OCI-LY3 (cell line): ENCODE results near the gene KLHL5.

Source experiments
- H2AFZ ChIP-seq: fragments of 200-600, 300-600 bp; shearing (Covaris generic); 2 replicates; pipeline ENCODE4 v1.6.0; 2014; ENCODE audit warnings: antibody characterized with exemption, low read depth, low read length
- H3K27ac ChIP-seq: fragments of 200-600, 300-600 bp; sonication (generic); 2 replicates; pipeline ENCODE4 v1.5.1; 2014; ENCODE audit warnings: mild to moderate bottlenecking, low read length, moderate library complexity, mixed read lengths
- H3K27me3 ChIP-seq: fragments of 200-600, 300-600 bp; sonication (generic); 2 replicates; pipeline ENCODE4 v1.6.1; 2014; ENCODE audit warnings: low read depth, low read length, mixed read lengths
- H3K36me3 ChIP-seq: fragments of 200-600, 300-600 bp; sonication (generic); replicated peaks from 2 replicates; pipeline ENCODE3; 2014; ENCODE audit warnings: low read depth, low read length, mixed read lengths
- H3K4me1 ChIP-seq: fragments of 300-600, 200-600 bp; sonication (generic); 2 replicates; pipeline ENCODE4 v1.6.1; 2014; ENCODE audit warnings: low read length, mixed read lengths
- H3K4me2 ChIP-seq: fragments of 200-600, 300-600 bp; sonication (generic); 2 replicates; pipeline ENCODE4 v1.6.1; 2014; ENCODE audit warnings: low read length, mixed read lengths
- H3K4me3 ChIP-seq: fragments of 300-600, 200-600 bp; sonication (generic); 2 replicates; pipeline ENCODE4 v1.5.1; 2014; ENCODE audit warnings: antibody characterized with exemption, mild to moderate bottlenecking, low read length, moderate library complexity
- H3K79me2 ChIP-seq: fragments of 300-600, 200-600 bp; shearing (Covaris generic); 2 replicates; pipeline ENCODE4 v1.6.1; 2014; ENCODE audit warnings: mild to moderate bottlenecking, low read length, mixed read lengths
- H3K9ac ChIP-seq: fragments of 300-600, 200-600 bp; shearing (Covaris generic); 2 replicates; pipeline ENCODE4 v1.6.0; 2014; ENCODE audit warnings: mild to moderate bottlenecking, low read length, moderate library complexity
- H3K9me3 ChIP-seq: fragments of 200-600, 300-600 bp; shearing (Covaris generic); 2 replicates; pipeline ENCODE4 v1.6.1; 2014; ENCODE audit warnings: low read length, mixed read lengths; ENCODE audit not compliant: insufficient read depth
- H4K20me1 ChIP-seq: fragments of 200-600, 300-600 bp; sonication (generic); 2 replicates; pipeline ENCODE4 v1.6.1; 2016; ENCODE audit warnings: low read length, mixed read lengths; ENCODE audit not compliant: insufficient read depth
- CTCF ChIP-seq: fragments of 200-600, 300-600 bp; sonication (generic); IDR thresholded peaks from 2 replicates; pipeline ENCODE4 v1.5.1; 2014; ENCODE audit warnings: antibody characterized with exemption, low read length, low read depth
- EZH2phosphoT487 ChIP-seq: fragments of 200-600 bp; shearing (Covaris generic); IDR thresholded peaks from 2 replicates; pipeline ENCODE4 v1.6.1; 2018; ENCODE audit warnings: antibody characterized with exemption, mixed run types, low read depth

KLHL5 gene

DNA sequence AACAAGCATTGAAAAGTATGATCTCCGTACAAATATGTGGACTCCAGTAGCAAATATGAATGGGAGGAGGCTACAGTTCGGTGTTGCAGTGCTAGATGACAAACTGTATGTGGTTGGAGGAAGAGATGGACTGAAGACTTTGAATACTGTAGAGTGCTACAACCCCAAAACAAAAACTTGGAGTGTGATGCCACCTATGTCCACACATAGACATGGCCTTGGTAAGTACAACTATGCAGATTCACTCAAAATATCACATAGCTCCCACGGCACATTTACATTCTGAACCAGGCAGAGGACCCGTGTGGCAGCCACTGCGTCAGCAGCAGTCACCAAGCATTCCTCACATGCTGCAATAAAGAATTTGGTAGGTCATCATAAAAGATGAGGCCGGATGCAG, 41.3 kb downstream of the KLHL5 start:
- Histone ChIP-seq H3K79me2 (no peaks in the 10 kb centered on the region), H3K9me3 (no peaks in the 10 kb centered on the region), H2AFZ (no peak overlapping the region), H3K36me3 (peaks cover 8% of the 10 kb centered on the region), H3K4me2 (no peak overlapping the region), H3K4me3 (no peak overlapping the region), H3K4me1 (no peaks in the 10 kb centered on the region), H3K9ac (no peak overlapping the region), H4K20me1 (no peaks in the 10 kb centered on the region), H3K27me3 (no peaks in the 10 kb centered on the region), H3K27ac (no peak overlapping the region)
- TF ChIP-seq EZH2phosphoT487 (no peak), CTCF (peak; percentile 15; the same call in 1 of the 2 replicates)

GRCh38 chr4:39104255-39104654, 42.2 kb downstream of the KLHL5 start:
- Histone ChIP-seq H2AFZ (no peak overlapping the region), H3K9ac (no peak overlapping the region), H3K4me1 (no peaks in the 10 kb centered on the region), H3K27ac (no peak overlapping the region), H3K4me3 (no peak overlapping the region), H3K79me2 (no peaks in the 10 kb centered on the region), H3K36me3 (peaks cover 8% of the 10 kb centered on the region), H3K27me3 (no peaks in the 10 kb centered on the region), H3K9me3 (no peaks in the 10 kb centered on the region), H3K4me2 (no peak overlapping the region), H4K20me1 (no peaks in the 10 kb centered on the region)
- no peak for TF ChIP-seq CTCF
- no peak for TF ChIP-seq EZH2phosphoT487

DNA sequence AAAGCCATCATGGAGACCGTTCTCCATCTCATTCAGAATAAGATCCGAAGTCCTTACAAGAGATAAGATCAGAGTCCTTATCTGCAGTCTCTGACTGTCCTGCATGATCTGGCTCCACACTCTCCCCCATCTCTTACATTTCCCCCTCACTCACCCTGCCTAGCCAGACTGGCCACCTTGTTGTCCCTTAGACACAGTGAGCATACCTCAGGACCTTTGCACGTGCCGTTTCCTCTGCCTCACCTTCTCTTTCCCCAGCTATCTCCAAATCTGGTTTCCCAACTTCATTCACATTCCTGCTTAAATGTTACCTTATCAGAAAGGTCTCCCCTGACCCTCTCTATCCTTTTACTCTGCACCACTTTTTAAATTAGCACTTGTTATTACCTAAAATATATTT, 44.0 kb downstream of the KLHL5 start:
- Histone ChIP-seq H3K4me1 (no peaks in the 10 kb centered on the region), H3K9me3 (no peaks in the 10 kb centered on the region)

GRCh38 chr4:39114436-39114835, 52.4 kb downstream of the KLHL5 start:
- H3K9me3 ChIP-seq = no peaks in the 10 kb centered on the region
- no peak overlapping the region for H3K4me3 ChIP-seq
- no peaks in the 10 kb centered on the region for H3K79me2 ChIP-seq
- no peak overlapping the region for H2AFZ ChIP-seq
- H3K4me1 ChIP-seq = no peaks in the 10 kb centered on the region
- no peaks in the 10 kb centered on the region for H4K20me1 ChIP-seq
- H3K27ac ChIP-seq = no peak overlapping the region
- no peak for TF ChIP-seq CTCF
- no peak for TF ChIP-seq EZH2phosphoT487
- H3K36me3 ChIP-seq = peaks cover 31% of the 10 kb centered on the region
- no peak overlapping the region for H3K9ac ChIP-seq
- H3K4me2 ChIP-seq = no peak overlapping the region
- H3K27me3 ChIP-seq = no peaks in the 10 kb centered on the region

More for the DNA sequence above, 44.0 kb downstream of the KLHL5 start:
- H3K27me3 ChIP-seq = no peaks in the 10 kb centered on the region
- TF ChIP-seq EZH2phosphoT487 (no peak), CTCF (no peak)
- no peak overlapping the region for H3K27ac ChIP-seq
- H4K20me1 ChIP-seq = no peaks in the 10 kb centered on the region
- H3K36me3 ChIP-seq = peaks cover 8% of the 10 kb centered on the region
- H2AFZ ChIP-seq = no peak overlapping the region
- H3K4me2 ChIP-seq = no peak overlapping the region
- no peaks in the 10 kb centered on the region for H3K79me2 ChIP-seq
- H3K4me3 ChIP-seq = no peak overlapping the region
- H3K9ac ChIP-seq = no peak overlapping the region
